Measurements from ENCODE around the gene TMEM123.
"Not testable (repeated sequence)": the region's sequence is repeated elsewhere in the genome, so short reads cannot be mapped to it uniquely, and the experiment has no call there.

The TMEM123 gene

GRCh38 chr11:102448869-102449224, 3.7 kb downstream of the TMEM123 start:
- no peak for FAIRE-seq

GRCh38 chr11:102447941-102448868, 4.4 kb downstream of the TMEM123 start:
- no peak for FAIRE-seq

GRCh38 chr11:102447193-102447592, 5.4 kb downstream of the TMEM123 start:
- FAIRE-seq, result no peak

GRCh38 chr11:102446606-102447005, 6.0 kb downstream of the TMEM123 start:
- no peak for FAIRE-seq

- FAIRE-seq, result not testable (repeated sequence)
These were observed 7.9 kb downstream of the TMEM123 start for GRCh38 chr11:102444693-102445092.

- FAIRE-seq, result not testable (repeated sequence)
These were observed 8.4 kb downstream of the TMEM123 start for GRCh38 chr11:102444142-102444541.

GRCh38 chr11:102439063-102439363, 13.6 kb downstream of the TMEM123 start:
- FAIRE-seq, result not testable (repeated sequence)

GRCh38 chr11:102438311-102439062, 14.1 kb downstream of the TMEM123 start:
- FAIRE-seq, result no peak

- FAIRE-seq, result no peak
These were observed 14.8 kb downstream of the TMEM123 start for GRCh38 chr11:102437727-102438126.

- FAIRE-seq, result no peak
These were observed 15.6 kb downstream of the TMEM123 start for GRCh38 chr11:102436976-102437375.

GRCh38 chr11:102436561-102436960, 16.0 kb downstream of the TMEM123 start:
- FAIRE-seq, result no peak

GRCh38 chr11:102435688-102436087, 16.9 kb downstream of the TMEM123 start:
- FAIRE-seq, result no peak

- not testable (repeated sequence) for FAIRE-seq
These were observed 19.0 kb downstream of the TMEM123 start for GRCh38 chr11:102433571-102433970.

GRCh38 chr11:102432560-102432959, 20.0 kb downstream of the TMEM123 start:
- FAIRE-seq, result not testable (repeated sequence)

GRCh38 chr11:102431404-102431803, 21.2 kb downstream of the TMEM123 start:
- FAIRE-seq, result no peak

- no peak for FAIRE-seq
These were observed 22.3 kb downstream of the TMEM123 start for GRCh38 chr11:102430158-102430836.

- FAIRE-seq, result no peak
These were observed 22.9 kb downstream of the TMEM123 start for GRCh38 chr11:102429691-102430090.

- no peak for FAIRE-seq
These were observed 23.3 kb downstream of the TMEM123 start for GRCh38 chr11:102429226-102429625.

GRCh38 chr11:102428696-102429095, 23.9 kb downstream of the TMEM123 start:
- no peak for FAIRE-seq

GRCh38 chr11:102427068-102427467, 25.5 kb downstream of the TMEM123 start:
- FAIRE-seq, result no peak

- FAIRE-seq, result no peak
These were observed 26.0 kb downstream of the TMEM123 start for GRCh38 chr11:102426570-102426969.

GRCh38 chr11:102426000-102426399, 26.6 kb downstream of the TMEM123 start:
- no peak for FAIRE-seq

- FAIRE-seq, result no peak
These were observed 28.6 kb downstream of the TMEM123 start for GRCh38 chr11:102423936-102424335.
